ENCODE results near the gene PHYKPL. TPM values are rescaled to one million over a fixed set of nuclear protein-coding genes. Genes with fewer than 3 reads are reported as not detected.

The PHYKPL gene
- total and polyA plus RNA-seq, 2 donors (not counting 3 experiments of a cell fraction or from before 2014, with no cell fraction given) = 71.7 to 81.7 TPM

- Histone ChIP-seq H3K27me3 (ENCODE audit: control insufficient read depth in 2 of 2, insufficient read depth in 2 of 2, low read length in 2 of 2) (no peaks in the 10 kb centered on the region), H3K4me2 (ENCODE audit: insufficient read depth, low read length) (no peak overlapping the region), H3K36me3 (ENCODE audit: control insufficient read depth in 2 of 2, extremely low read depth in 1 of 2, insufficient read depth in 2 of 2, low read length in 2 of 2) (no peaks in the 10 kb centered on the region), H3K79me2 (ENCODE audit: control insufficient read depth, insufficient read depth, low read length) (no peaks in the 10 kb centered on the region), H3K9me1 (replicated peaks; ENCODE audit: control insufficient read depth, extremely low read depth, insufficient read depth, low read length) (no peaks in the 10 kb centered on the region), H3K9me3 (replicated peaks; ENCODE audit: control insufficient read depth, insufficient read depth, low read length) (no peaks in the 10 kb centered on the region), H3K9ac (replicated peaks; ENCODE audit: extremely low read depth, insufficient read depth, low read length) (no peak overlapping the region), H3K4me3 (replicated peaks in 1 of 3; ENCODE audit: insufficient read depth in 1 of 3, low read depth in 1 of 3, low read length in 3 of 3) (no peak overlapping the region), H3K27ac (ENCODE audit: insufficient read depth, low read depth, low read length) (no peak overlapping the region), H3K4me1 (ENCODE audit: control insufficient read depth, extremely low read depth, insufficient read depth, low read length) (no peaks in the 10 kb centered on the region), H2AFZ (ENCODE audit: low read depth, low read length) (no peak overlapping the region), H4K20me1 (replicated peaks; ENCODE audit: control insufficient read depth, extremely low read depth, insufficient read depth, low read length) (no peaks in the 10 kb centered on the region)
- CTCF ChIA-PET = interaction anchor here (0.8 to 1.1 kb wide), 3 partner anchors 9 to 1218 kb away, joined by 3 to 5 read pairs (median 3); partner anchors contain the start of gene ZNF354A
- intact Hi-C loops (cut with micrococcal nuclease) = no loop called here
- TF ChIP-seq FOS (IDR thresholded peaks at IDR 0.05; ENCODE audit: borderline replicate concordance, insufficient read depth, low read length) (no peak), MYC (IDR thresholded peaks at IDR 0.05; ENCODE audit: low read depth, low read length) (no peak), POLR2A (IDR thresholded peaks at IDR 0.05; ENCODE audit: low read depth, low read length) (no peak), POLR2AphosphoS5 (IDR thresholded peaks at IDR 0.05; ENCODE audit: insufficient read depth, low read depth, low read length) (no peak), EZH2 (IDR thresholded peaks at IDR 0.05; ENCODE audit: borderline replicate concordance, low read depth, low read length, severe bottlenecking) (no peak), MAX (IDR thresholded peaks at IDR 0.05; ENCODE audit: insufficient read depth, insufficient read length) (no peak), GATA2 (IDR thresholded peaks at IDR 0.05; ENCODE audit: insufficient read depth, insufficient read length, low read depth, low read length) (no peak), JUN (IDR thresholded peaks at IDR 0.05; ENCODE audit: borderline replicate concordance, insufficient read depth, insufficient read length, low read depth) (no peak)
- TF ChIP-seq, protein P1, sequence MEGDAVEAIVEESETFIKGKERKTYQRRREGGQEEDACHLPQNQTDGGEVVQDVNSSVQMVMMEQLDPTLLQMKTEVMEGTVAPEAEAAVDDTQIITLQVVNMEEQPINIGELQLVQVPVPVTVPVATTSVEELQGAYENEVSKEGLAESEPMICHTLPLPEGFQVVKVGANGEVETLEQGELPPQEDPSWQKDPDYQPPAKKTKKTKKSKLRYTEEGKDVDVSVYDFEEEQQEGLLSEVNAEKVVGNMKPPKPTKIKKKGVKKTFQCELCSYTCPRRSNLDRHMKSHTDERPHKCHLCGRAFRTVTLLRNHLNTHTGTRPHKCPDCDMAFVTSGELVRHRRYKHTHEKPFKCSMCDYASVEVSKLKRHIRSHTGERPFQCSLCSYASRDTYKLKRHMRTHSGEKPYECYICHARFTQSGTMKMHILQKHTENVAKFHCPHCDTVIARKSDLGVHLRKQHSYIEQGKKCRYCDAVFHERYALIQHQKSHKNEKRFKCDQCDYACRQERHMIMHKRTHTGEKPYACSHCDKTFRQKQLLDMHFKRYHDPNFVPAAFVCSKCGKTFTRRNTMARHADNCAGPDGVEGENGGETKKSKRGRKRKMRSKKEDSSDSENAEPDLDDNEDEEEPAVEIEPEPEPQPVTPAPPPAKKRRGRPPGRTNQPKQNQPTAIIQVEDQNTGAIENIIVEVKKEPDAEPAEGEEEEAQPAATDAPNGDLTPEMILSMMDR (IDR thresholded peaks at IDR 0.05; ENCODE audit: extremely low read depth in 1 of 2, insufficient read depth in 1 of 2, low read depth in 1 of 2, low read length in 2 of 2) = no peak
- dilution Hi-C loops (cut with MboI; ENCODE audit: extremely low pct_ligation_motif_present, low sequenced_read_pairs) = no loop called here
- DNase-seq (ENCODE audit: low read depth, low spot score) (no peak), FAIRE-seq (no peak)
- POLR2A ChIA-PET = no interaction called here
- no TSS peak for BruUV-seq (replicated peaks)
Measured at GRCh38 chr5:178274781-178275537, 42.4 kb upstream of the PHYKPL start.
